Fibroblast of lung (primary cell): ENCODE data around the gene NDEL1. TPM values are rescaled to one million over a fixed set of nuclear protein-coding genes. Genes with fewer than 3 reads are reported as not detected.

Experiments
- DNase-seq, 2 donors: peaks; one replicate each; pipeline versions ENCODE4 v3.0.0 to v3.0.0-alpha.2; 2010; ENCODE audit warnings: low read depth in 2 of 2
- H2AFZ ChIP-seq: 2 replicates; pipeline ENCODE4 v1.5.1; 2012; ENCODE audit warnings: low read length, control low read depth, inconsistent platforms
- H3K27ac ChIP-seq: 2 replicates; pipeline ENCODE4 v1.5.1; 2011; ENCODE audit warnings: low read length, control low read depth; ENCODE audit not compliant: insufficient read depth
- H3K27me3 ChIP-seq: 2 replicates; pipeline ENCODE4 v1.5.1; 2011; ENCODE audit warnings: mild to moderate bottlenecking, low read length; ENCODE audit not compliant: control insufficient read depth, insufficient read depth
- H3K36me3 ChIP-seq: 2 replicates; pipeline ENCODE4 v1.5.1; 2011; ENCODE audit warnings: low read length; ENCODE audit not compliant: control insufficient read depth, insufficient read depth
- H3K4me1 ChIP-seq: 2 replicates; pipeline ENCODE4 v1.5.1; 2011; ENCODE audit warnings: low read length; ENCODE audit not compliant: control insufficient read depth, insufficient read depth; ENCODE audit errors: extremely low read depth
- H3K4me2 ChIP-seq: 2 replicates; pipeline ENCODE4 v1.5.1; 2011; ENCODE audit warnings: low read length, control low read depth; ENCODE audit not compliant: insufficient read depth; ENCODE audit errors: extremely low read depth
- H3K4me3 ChIP-seq, 4 experiments: fragments of 200-600 bp in 1 of 4; sonication (generic) in 1 of 4; replicated peaks in 1 of 4; 2 replicates each; pipeline ENCODE4 v1.5.1; 2011 to 2016; ENCODE audit warnings: low read length in 4 of 4, low read depth in 3 of 4, mild to moderate bottlenecking in 3 of 4, control low read depth in 2 of 4, inconsistent platforms in 1 of 4, mixed read lengths in 1 of 4; ENCODE audit not compliant: insufficient read depth in 1 of 4; ENCODE audit errors: control extremely low read depth in 1 of 4
- H3K79me2 ChIP-seq: 2 replicates; pipeline ENCODE4 v1.5.1; 2012; ENCODE audit warnings: mild to moderate bottlenecking, low read length, inconsistent platforms; ENCODE audit not compliant: control insufficient read depth, insufficient read depth
- H3K9ac ChIP-seq: 2 replicates; pipeline ENCODE4 v1.5.1; 2011; ENCODE audit warnings: mild to moderate bottlenecking, low read length, control low read depth; ENCODE audit not compliant: insufficient read depth
- H3K9me3 ChIP-seq: 2 replicates; pipeline ENCODE4 v1.5.1; 2012; ENCODE audit warnings: low read depth, low read length; ENCODE audit not compliant: control insufficient read depth, insufficient read depth
- H4K20me1 ChIP-seq: 2 replicates; pipeline ENCODE4 v1.5.1; 2011; ENCODE audit warnings: low read length; ENCODE audit not compliant: control insufficient read depth, insufficient read depth; ENCODE audit errors: extremely low read depth
- CTCF ChIP-seq, 2 donors: IDR thresholded peaks in 1 of 2; conservative IDR thresholded peaks in 1 of 2; 1 replicate in 1 of 2; 2 replicates in 1 of 2; pipeline ENCODE4 v1.5.1; 2011 to 2012; ENCODE audit warnings: low read length in 2 of 2, control low read depth in 1 of 2, inconsistent platforms in 1 of 2, low read depth in 1 of 2, mild to moderate bottlenecking in 1 of 2
- EZH2 ChIP-seq: IDR thresholded peaks from 2 replicates; pipeline ENCODE4 v1.5.1; 2012; ENCODE audit warnings: low read length, control low read depth, mild to moderate bottlenecking; ENCODE audit errors: missing control alignments
- polyA plus RNA-seq, 2 donors: library from polyadenylated mRNA; depleted of rRNA in 1 of 2; stranded (reverse) in 1 of 2; unstranded in 1 of 2; fragments of >200 nt; gene quantifications; 2 replicates each; pipeline ENCODE4 v1.2.1, GENCODE V29; 2011 to 2012; ENCODE audit warnings: missing spikeins in 1 of 2
- total RNA-seq: library from RNA; depleted of rRNA; stranded (reverse); fragments of >200 nt; gene quantifications from 2 replicates; pipeline ENCODE4 v1.2.1, GENCODE V29; 2014

Gene NDEL1
- total and polyA plus RNA-seq, 2 donors (not counting 1 experiment from before 2014, with no cell fraction given), result 45.4 to 88.6 TPM

DNA sequence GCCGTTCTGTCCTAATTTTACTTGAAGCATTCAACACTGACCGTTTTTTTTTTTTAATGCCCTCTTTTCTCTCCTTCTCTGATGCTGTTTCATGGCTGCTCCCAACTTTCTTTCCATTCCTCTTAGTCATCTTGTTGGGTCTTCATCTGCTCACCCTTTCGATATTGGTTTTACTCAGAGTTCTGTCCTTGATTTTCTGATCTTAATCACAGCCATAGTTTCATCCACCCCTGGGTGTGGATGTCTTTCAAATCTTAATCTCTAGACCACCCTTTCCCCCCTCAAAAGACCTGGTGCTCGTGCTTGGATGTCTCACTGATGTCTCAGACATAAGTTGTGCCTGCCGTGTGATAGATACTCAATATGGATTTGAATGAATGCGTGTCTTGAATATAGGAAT, 22.4 kb downstream of the NDEL1 start:
- no peak overlapping the region for H2AFZ ChIP-seq
- DNase-seq, result no peak
- no peak overlapping the region for H3K4me2 ChIP-seq
- peaks cover 12% of the 10 kb centered on the region for H3K79me2 ChIP-seq
- H4K20me1 ChIP-seq, result no peaks in the 10 kb centered on the region
- peaks cover 25% of the 10 kb centered on the region for H3K36me3 ChIP-seq
- no peak for TF ChIP-seq CTCF (conservative IDR thresholded peaks at IDR 0.05 in 1 of 2, IDR thresholded peaks at IDR 0.05 in 1 of 2; ENCODE audit: low read depth in 1 of 2, low read length in 2 of 2)
- TF ChIP-seq EZH2, result no peak
- H3K9ac ChIP-seq, result no peak overlapping the region
- no peaks in the 10 kb centered on the region for H3K9me3 ChIP-seq
- H3K27ac ChIP-seq, result no peak overlapping the region
- H3K27me3 ChIP-seq, result no peaks in the 10 kb centered on the region
- no peak overlapping the region for H3K4me3 ChIP-seq
- H3K4me1 ChIP-seq, result no peaks in the 10 kb centered on the region

- H3K9ac ChIP-seq, result no peak overlapping the region
- H4K20me1 ChIP-seq, result no peaks in the 10 kb centered on the region
- peaks cover 18% of the 10 kb centered on the region for H3K79me2 ChIP-seq
- H3K4me1 ChIP-seq, result no peaks in the 10 kb centered on the region
- H3K36me3 ChIP-seq, result peaks cover 28% of the 10 kb centered on the region
- no peak overlapping the region for H3K27ac ChIP-seq
- TF ChIP-seq CTCF (conservative IDR thresholded peaks at IDR 0.05 in 1 of 2, IDR thresholded peaks at IDR 0.05 in 1 of 2; ENCODE audit: low read depth in 1 of 2, low read length in 2 of 2) (no peak), EZH2 (no peak)
- no peak overlapping the region for H2AFZ ChIP-seq
- no peak overlapping the region for H3K4me3 ChIP-seq
- H3K4me2 ChIP-seq, result no peak overlapping the region
- H3K27me3 ChIP-seq, result no peaks in the 10 kb centered on the region
- no peak for DNase-seq
- no peaks in the 10 kb centered on the region for H3K9me3 ChIP-seq
Measured at GRCh38 chr17:8459107-8459506, 23.4 kb downstream of the NDEL1 start.

DNA sequence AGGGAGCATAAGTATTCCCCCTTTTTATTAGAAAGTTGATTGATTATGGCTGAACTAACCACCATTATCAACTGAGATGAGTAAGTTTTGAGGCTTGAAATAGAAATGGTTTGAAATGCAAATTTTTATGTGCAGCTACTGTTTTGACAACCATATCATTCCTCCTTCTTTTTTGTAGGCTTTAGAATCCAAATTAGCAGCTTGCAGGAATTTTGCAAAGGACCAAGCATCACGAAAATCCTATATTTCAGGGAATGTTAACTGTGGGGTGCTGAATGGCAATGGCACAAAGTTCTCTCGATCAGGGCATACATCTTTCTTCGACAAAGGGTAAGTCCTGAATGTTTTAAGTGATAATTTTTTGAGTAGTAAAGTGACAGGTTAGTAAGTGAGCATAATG, 24.1 kb downstream of the NDEL1 start:
- Histone ChIP-seq H3K27ac (no peak overlapping the region), H3K9me3 (no peaks in the 10 kb centered on the region), H3K9ac (no peak overlapping the region), H3K4me1 (no peaks in the 10 kb centered on the region), H3K36me3 (peaks cover 27% of the 10 kb centered on the region), H4K20me1 (no peaks in the 10 kb centered on the region), H3K4me3 (no peak overlapping the region), H3K79me2 (peaks cover 22% of the 10 kb centered on the region), H3K27me3 (no peaks in the 10 kb centered on the region), H3K4me2 (no peak overlapping the region), H2AFZ (no peak overlapping the region)
- DNase-seq, result no peak
- TF ChIP-seq CTCF (conservative IDR thresholded peaks at IDR 0.05 in 1 of 2, IDR thresholded peaks at IDR 0.05 in 1 of 2; ENCODE audit: low read depth in 1 of 2, low read length in 2 of 2) (no peak), EZH2 (no peak)
